Measurements from ENCODE around the gene ROR1. TPM values are rescaled to one million over a fixed set of nuclear protein-coding genes. Genes with fewer than 3 reads are reported as not detected.

ROR1 gene
- total RNA-seq, 1 donor from 2014 or later: 131 TPM

DNA sequence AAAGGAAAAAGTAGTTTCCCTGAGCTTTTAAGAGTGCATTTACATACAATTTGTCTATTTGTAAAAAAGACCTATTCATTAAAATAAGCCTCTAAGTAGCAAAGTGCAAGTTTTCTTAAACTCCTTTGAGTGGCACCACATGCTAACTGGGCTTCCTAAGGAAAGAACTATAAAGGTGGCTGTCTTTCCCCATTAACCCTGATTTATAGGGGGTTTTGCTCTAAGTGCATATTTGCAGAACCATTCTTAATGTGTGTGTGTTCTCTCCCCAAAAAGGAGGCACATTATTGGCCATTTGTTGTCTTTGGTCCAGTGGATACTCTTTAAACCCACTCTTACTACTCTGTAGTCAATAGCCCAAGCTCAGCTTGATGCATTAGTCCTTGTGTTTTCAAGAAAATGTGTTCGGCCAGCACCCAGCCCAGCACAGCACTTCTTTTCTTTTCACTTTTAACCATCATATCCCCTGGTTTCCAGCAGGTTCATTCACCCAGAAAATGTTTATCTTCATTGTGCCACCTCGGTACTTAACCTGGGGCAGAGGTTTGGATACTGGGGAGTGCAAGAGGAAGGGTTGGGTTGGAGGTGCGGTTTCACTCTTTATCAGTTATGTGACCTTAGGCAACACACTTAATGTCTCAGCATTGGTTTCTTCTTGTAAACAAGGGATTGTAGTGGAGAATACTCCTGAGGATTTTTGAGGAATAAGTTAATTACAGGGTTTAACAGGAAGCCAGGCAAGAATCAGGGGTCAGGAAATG is 267.7 kb downstream of the ROR1 start:
- H3K27me3 Mint-ChIP-seq (ENCODE audit: low read depth): no peaks in the 10 kb centered on the region
- no peak for DNase-seq (ENCODE audit: low spot score)
- H3K27ac Mint-ChIP-seq (ENCODE audit: unreplicated experiment): peak overlapping the region; percentile 94

DNA sequence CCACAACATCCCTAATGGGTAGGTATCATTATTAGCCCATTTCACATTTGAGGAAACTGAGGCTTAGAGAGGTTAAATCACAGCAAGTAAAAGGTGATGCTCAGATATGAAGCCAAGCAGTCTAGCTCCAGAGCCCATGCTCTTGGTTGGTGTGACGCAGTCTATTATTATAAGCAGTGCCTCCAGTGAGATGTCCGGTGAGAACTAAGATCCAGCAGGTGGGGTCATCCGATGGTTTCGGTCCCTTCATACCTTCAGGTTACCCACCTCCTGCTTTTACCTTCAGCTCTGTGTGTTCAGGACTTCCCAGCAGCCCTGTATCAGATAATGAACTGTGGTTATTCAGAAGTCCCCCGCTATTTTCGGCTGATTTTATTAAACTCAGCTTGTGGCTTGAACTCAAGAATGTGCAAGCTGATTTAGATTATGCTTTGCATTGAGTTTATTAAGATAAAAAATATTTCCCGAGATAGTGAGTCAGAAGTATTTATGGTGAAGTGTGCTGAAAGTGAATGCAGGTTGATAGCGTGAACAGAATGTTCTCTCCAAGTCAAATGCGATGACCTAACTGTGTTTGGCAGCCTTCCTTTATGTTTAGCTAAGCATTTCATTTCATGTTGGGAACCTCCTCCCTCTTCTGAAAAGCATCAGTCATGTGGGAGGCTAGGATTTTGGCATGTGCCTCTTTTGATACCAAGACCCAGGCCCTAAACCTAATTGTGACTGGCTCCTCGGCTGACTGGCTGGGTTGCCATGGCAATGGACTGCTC is 268.7 kb downstream of the ROR1 start:
- no peak for DNase-seq (ENCODE audit: low spot score)
- no peaks in the 10 kb centered on the region for H3K27me3 Mint-ChIP-seq (ENCODE audit: low read depth)
- H3K4me3 Mint-ChIP-seq (ENCODE audit: unreplicated experiment): peak overlapping the region; percentile 2
- peak overlapping the region; percentile 94 for H3K27ac Mint-ChIP-seq (ENCODE audit: unreplicated experiment)
- peaks cover 83% of the 10 kb centered on the region for H3K4me1 Mint-ChIP-seq (ENCODE audit: low read depth)
- TF ChIP-seq, protein P1, sequence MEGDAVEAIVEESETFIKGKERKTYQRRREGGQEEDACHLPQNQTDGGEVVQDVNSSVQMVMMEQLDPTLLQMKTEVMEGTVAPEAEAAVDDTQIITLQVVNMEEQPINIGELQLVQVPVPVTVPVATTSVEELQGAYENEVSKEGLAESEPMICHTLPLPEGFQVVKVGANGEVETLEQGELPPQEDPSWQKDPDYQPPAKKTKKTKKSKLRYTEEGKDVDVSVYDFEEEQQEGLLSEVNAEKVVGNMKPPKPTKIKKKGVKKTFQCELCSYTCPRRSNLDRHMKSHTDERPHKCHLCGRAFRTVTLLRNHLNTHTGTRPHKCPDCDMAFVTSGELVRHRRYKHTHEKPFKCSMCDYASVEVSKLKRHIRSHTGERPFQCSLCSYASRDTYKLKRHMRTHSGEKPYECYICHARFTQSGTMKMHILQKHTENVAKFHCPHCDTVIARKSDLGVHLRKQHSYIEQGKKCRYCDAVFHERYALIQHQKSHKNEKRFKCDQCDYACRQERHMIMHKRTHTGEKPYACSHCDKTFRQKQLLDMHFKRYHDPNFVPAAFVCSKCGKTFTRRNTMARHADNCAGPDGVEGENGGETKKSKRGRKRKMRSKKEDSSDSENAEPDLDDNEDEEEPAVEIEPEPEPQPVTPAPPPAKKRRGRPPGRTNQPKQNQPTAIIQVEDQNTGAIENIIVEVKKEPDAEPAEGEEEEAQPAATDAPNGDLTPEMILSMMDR (IDR thresholded peaks at IDR 0.05): no peak
- no peaks in the 10 kb centered on the region for H3K9me3 Mint-ChIP-seq (ENCODE audit: low read depth)
- peaks cover 6% of the 10 kb centered on the region for H3K36me3 Mint-ChIP-seq (ENCODE audit: low read depth)

More for the DNA sequence above, 267.7 kb downstream of the ROR1 start:
- H3K9me3 Mint-ChIP-seq (ENCODE audit: low read depth): peaks cover 2% of the 10 kb centered on the region
- no peak overlapping the region for H3K4me3 Mint-ChIP-seq (ENCODE audit: unreplicated experiment)
- H3K4me1 Mint-ChIP-seq (ENCODE audit: low read depth): peaks cover 87% of the 10 kb centered on the region
- TF ChIP-seq, protein P1 (IDR thresholded peaks at IDR 0.05): no peak
- H3K36me3 Mint-ChIP-seq (ENCODE audit: low read depth): peaks cover 11% of the 10 kb centered on the region

DNA sequence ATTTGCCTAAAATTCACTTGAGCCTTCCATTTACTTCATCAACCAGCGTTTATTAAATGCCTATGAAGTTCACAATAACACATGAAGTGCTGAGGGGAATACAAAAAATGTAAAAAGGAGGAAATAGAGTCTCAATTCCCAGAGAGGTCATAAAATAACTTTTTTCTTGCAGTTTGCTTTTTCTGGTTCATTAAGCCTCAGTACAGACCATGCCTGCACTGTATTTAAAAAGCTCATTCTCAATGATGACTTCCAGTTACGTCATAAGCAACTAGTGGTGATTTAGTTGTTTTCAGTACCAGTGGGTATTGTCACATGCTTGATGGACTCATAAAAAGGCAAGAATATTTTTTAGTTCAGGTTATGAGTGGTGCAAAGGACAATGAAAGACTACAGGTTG is 269.5 kb downstream of the ROR1 start:
- H3K27ac Mint-ChIP-seq (ENCODE audit: unreplicated experiment): peak overlapping the region; percentile 94
- no peak for DNase-seq (ENCODE audit: low spot score)

DNA sequence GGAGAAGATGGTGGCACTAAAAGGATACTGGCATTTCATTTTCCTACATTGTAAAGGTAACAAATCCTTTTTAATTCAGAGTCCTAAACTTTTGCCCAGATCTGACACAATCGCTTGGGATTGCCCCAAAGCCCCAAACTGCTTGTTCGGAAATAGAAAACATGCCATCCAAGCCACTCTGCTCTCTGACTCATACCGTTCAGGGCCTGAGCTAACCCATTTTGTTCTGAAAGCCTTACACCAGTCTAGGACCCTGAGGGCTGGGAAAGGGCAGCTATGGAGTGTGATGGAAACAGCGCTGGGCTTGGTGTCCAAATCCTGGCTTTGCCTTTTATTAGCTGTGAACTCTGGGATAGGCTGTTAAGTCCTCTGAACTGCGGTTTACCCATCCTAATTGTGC is 270.2 kb downstream of the ROR1 start:
- TF ChIP-seq, protein P1 (IDR thresholded peaks at IDR 0.05): no peak
- Mint-ChIP-seq H3K9me3 (ENCODE audit: low read depth) (no peaks in the 10 kb centered on the region), H3K4me1 (ENCODE audit: low read depth) (peaks cover 75% of the 10 kb centered on the region), H3K4me3 (ENCODE audit: unreplicated experiment) (peak overlapping the region; percentile 8), H3K27me3 (ENCODE audit: low read depth) (no peaks in the 10 kb centered on the region), H3K27ac (ENCODE audit: unreplicated experiment) (peak overlapping the region; percentile 94), H3K36me3 (ENCODE audit: low read depth) (no peaks in the 10 kb centered on the region)
- no peak for DNase-seq (ENCODE audit: low spot score)

More for the DNA sequence above, 269.5 kb downstream of the ROR1 start:
- H3K36me3 Mint-ChIP-seq (ENCODE audit: low read depth): peaks cover under 1% of the 10 kb centered on the region
- H3K27me3 Mint-ChIP-seq (ENCODE audit: low read depth): no peaks in the 10 kb centered on the region
- no peaks in the 10 kb centered on the region for H3K9me3 Mint-ChIP-seq (ENCODE audit: low read depth)
- H3K4me1 Mint-ChIP-seq (ENCODE audit: low read depth): peaks cover 81% of the 10 kb centered on the region
- no peak overlapping the region for H3K4me3 Mint-ChIP-seq (ENCODE audit: unreplicated experiment)
- TF ChIP-seq, protein P1 (IDR thresholded peaks at IDR 0.05): no peak

DNA sequence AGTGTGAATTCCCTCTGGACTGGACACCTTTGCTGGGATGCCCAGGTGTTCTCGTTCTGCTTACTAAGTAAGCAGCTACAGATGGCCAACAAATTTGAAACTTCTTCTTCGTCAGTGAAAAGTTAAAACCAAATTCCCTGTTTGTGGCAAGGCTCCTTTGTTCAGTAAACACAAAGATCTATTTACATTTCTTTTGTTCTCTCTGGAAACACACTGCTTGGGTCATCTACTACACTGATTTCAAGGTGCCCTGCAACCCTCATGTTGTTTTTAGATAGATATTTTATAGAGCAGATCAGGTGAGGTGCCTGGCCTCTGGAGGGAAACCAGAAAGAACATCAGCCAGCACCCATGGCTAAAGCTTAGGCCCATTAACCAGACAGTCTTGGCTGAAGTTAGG is 272.4 kb downstream of the ROR1 start:
- Mint-ChIP-seq H3K27ac (ENCODE audit: unreplicated experiment) (peak overlapping the region; percentile 50), H3K9me3 (ENCODE audit: low read depth) (no peaks in the 10 kb centered on the region), H3K27me3 (ENCODE audit: low read depth) (no peaks in the 10 kb centered on the region), H3K4me1 (ENCODE audit: low read depth) (peaks cover 73% of the 10 kb centered on the region), H3K36me3 (ENCODE audit: low read depth) (peaks cover 11% of the 10 kb centered on the region), H3K4me3 (ENCODE audit: unreplicated experiment) (no peak overlapping the region)
- TF ChIP-seq, protein P1 (IDR thresholded peaks at IDR 0.05): no peak
- DNase-seq (ENCODE audit: low spot score): no peak
